ENCODE measurements around the gene TOP3A. TPM values are rescaled to one million over a fixed set of nuclear protein-coding genes. Genes with fewer than 3 reads are reported as not detected.

Gene TOP3A
- total RNA-seq, 1 experiment from 2014 or later: 100 TPM

GRCh38 chr17:18280249-18280648 lies 34.5 kb downstream of the TOP3A start:
- ChIA-PET CTCF (interaction anchor here (0.6 kb wide), 1 partner anchor 64 kb away, joined by 4 read pairs; no protein-coding TSS in a partner anchor), POLR2A (ENCODE audit: low non-redundant PET) (interaction anchor here (0.6 kb wide), 1 partner anchor 64 kb away, joined by 4 read pairs; no protein-coding TSS in a partner anchor)
- Histone ChIP-seq H3K36me3 (ENCODE audit: insufficient read depth, low read length, poor library complexity, severe bottlenecking) (peaks cover 79% of the 10 kb centered on the region), H3K4me1 (ENCODE audit: insufficient read depth, low read length, poor library complexity, severe bottlenecking) (no peaks in the 10 kb centered on the region), H3K27ac (ENCODE audit: low read depth, low read length, poor library complexity, severe bottlenecking) (no peak overlapping the region), H3K9me3 (ENCODE audit: low read depth, low read length, poor library complexity, severe bottlenecking) (no peaks in the 10 kb centered on the region), H3K4me3 (ENCODE audit: low read depth, low read length, poor library complexity, severe bottlenecking) (no peak overlapping the region), H3K27me3 (replicated peaks; ENCODE audit: insufficient read depth, low read depth, low read length, poor library complexity) (no peaks in the 10 kb centered on the region)
- DNase-seq (ENCODE audit: low spot score): no peak
- TF ChIP-seq EZH2 (IDR thresholded peaks at IDR 0.05; ENCODE audit: borderline replicate concordance, low read depth, low read length, poor library complexity, severe bottlenecking) (no peak), CTCF (conservative IDR thresholded peaks at IDR 0.05; ENCODE audit: low read depth, low read length) (no peak)
- intact Hi-C loops (cut with micrococcal nuclease; ENCODE audit: unreplicated experiment): no loop called here
- BruUV-seq (replicated peaks): no TSS peak

DNA sequence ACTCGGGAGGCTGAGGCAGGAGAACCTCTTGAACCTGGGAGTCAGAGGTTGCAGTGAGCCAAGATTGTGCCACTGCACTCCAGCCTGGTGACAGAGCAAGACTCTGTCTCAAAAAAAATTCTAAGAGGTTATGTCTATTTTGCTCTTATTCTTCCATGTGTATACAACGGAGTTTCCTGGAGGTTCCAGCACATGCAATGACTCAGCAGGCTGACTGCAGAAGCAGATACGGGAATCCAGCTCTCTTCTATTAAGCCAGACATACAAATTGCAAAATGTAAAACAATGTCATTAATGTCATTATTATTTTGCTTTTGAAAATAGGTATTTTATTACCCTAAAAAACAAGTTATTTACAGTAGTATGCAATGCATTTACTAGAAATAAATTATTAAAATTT lies 35.9 kb downstream of the TOP3A start:
- no TSS peak for BruUV-seq (replicated peaks)
- H3K36me3 ChIP-seq (ENCODE audit: insufficient read depth, low read length, poor library complexity, severe bottlenecking): peaks cover 76% of the 10 kb centered on the region

DNA sequence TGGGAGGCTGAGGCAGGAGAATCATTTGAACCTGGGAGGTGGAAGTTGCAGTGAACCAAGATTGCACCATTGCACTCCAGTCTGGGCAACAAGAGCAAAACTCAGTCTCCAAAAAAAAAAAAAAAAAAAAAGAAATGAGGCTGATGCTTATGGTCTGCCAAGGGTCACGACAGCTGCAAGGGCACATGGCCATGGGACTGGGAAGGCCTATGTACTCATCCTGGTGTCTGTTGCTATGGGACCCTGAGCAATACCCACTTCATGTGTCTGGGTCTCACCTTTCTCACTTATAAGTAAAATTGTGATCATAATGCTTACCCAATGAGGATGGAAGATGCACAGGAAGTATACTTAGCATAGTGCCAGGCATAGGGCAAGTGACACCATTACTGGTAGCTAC lies 37.7 kb downstream of the TOP3A start:
- no TSS peak for BruUV-seq (replicated peaks)
- CTCF ChIA-PET: no interaction called here
- H3K4me3 ChIP-seq (ENCODE audit: low read depth, low read length, poor library complexity, severe bottlenecking): no peak overlapping the region
- DNase-seq (ENCODE audit: low spot score): no peak
- no peak for TF ChIP-seq CTCF (conservative IDR thresholded peaks at IDR 0.05; ENCODE audit: low read depth, low read length)
- TF ChIP-seq EZH2 (IDR thresholded peaks at IDR 0.05; ENCODE audit: borderline replicate concordance, low read depth, low read length, poor library complexity, severe bottlenecking): no peak
- intact Hi-C loops (cut with micrococcal nuclease; ENCODE audit: unreplicated experiment): no loop called here
- H3K27ac ChIP-seq (ENCODE audit: low read depth, low read length, poor library complexity, severe bottlenecking): no peak overlapping the region
- H3K4me1 ChIP-seq (ENCODE audit: insufficient read depth, low read length, poor library complexity, severe bottlenecking): no peaks in the 10 kb centered on the region
- POLR2A ChIA-PET (ENCODE audit: low non-redundant PET): no interaction called here
- H3K9me3 ChIP-seq (ENCODE audit: low read depth, low read length, poor library complexity, severe bottlenecking): no peaks in the 10 kb centered on the region
- H3K27me3 ChIP-seq (replicated peaks; ENCODE audit: insufficient read depth, low read depth, low read length, poor library complexity): no peaks in the 10 kb centered on the region
- H3K36me3 ChIP-seq (ENCODE audit: insufficient read depth, low read length, poor library complexity, severe bottlenecking): peaks cover 62% of the 10 kb centered on the region

More for the DNA sequence above, 35.9 kb downstream of the TOP3A start:
- ChIA-PET CTCF (no interaction called here), POLR2A (ENCODE audit: low non-redundant PET) (no interaction called here)
- H3K27me3 ChIP-seq (replicated peaks; ENCODE audit: insufficient read depth, low read depth, low read length, poor library complexity): no peaks in the 10 kb centered on the region
- no peak for DNase-seq (ENCODE audit: low spot score)
- H3K27ac ChIP-seq (ENCODE audit: low read depth, low read length, poor library complexity, severe bottlenecking): no peak overlapping the region
- intact Hi-C loops (cut with micrococcal nuclease; ENCODE audit: unreplicated experiment): no loop called here
- no peaks in the 10 kb centered on the region for H3K9me3 ChIP-seq (ENCODE audit: low read depth, low read length, poor library complexity, severe bottlenecking)
- H3K4me3 ChIP-seq (ENCODE audit: low read depth, low read length, poor library complexity, severe bottlenecking): no peak overlapping the region
- TF ChIP-seq EZH2 (IDR thresholded peaks at IDR 0.05; ENCODE audit: borderline replicate concordance, low read depth, low read length, poor library complexity, severe bottlenecking) (no peak), CTCF (conservative IDR thresholded peaks at IDR 0.05; ENCODE audit: low read depth, low read length) (no peak)
- no peaks in the 10 kb centered on the region for H3K4me1 ChIP-seq (ENCODE audit: insufficient read depth, low read length, poor library complexity, severe bottlenecking)

Data from A673 (cell line).